Spleen (tissue), 11 donors: ENCODE measurements around the gene MPO. TPM values are rescaled to one million over a fixed set of nuclear protein-coding genes. Genes with fewer than 3 reads are reported as not detected.

Experiments
- DNase-seq: peaks from one replicate; pipeline ENCODE4 v3.0.0-alpha.2; 2020
- H3K27ac ChIP-seq, 8 donors: fragments of 200-600 bp; sonication (generic) in 7 of 8; 1 replicate in 4 of 8; 2 replicates in 4 of 8; pipeline versions ENCODE4 v1.5.0 to v1.8.0; 2016 to 2021; ENCODE audit warnings: inconsistent platforms in 4 of 8, mild to moderate bottlenecking in 4 of 8, moderate library complexity in 1 of 8
- H3K27me3 ChIP-seq, 7 donors: fragments of 200-600 bp; sonication (generic) in 6 of 7; replicated peaks in 1 of 7; 1 replicate in 4 of 7; 2 replicates in 3 of 7; pipeline versions ENCODE4 v1.5.0 to v1.8.0; 2016 to 2021; ENCODE audit warnings: inconsistent platforms in 3 of 7, mild to moderate bottlenecking in 1 of 7
- H3K36me3 ChIP-seq, 6 donors: fragments of 200-600 bp; sonication (generic) in 5 of 6; 1 replicate in 4 of 6; 2 replicates in 2 of 6; pipeline versions ENCODE4 v1.5.0 to v1.8.0; 2016 to 2021; ENCODE audit warnings: inconsistent platforms in 2 of 6
- H3K4me1 ChIP-seq, 6 donors: fragments of 200-600 bp; sonication (generic) in 5 of 6; 1 replicate in 3 of 6; 2 replicates in 3 of 6; pipeline versions ENCODE4 v1.5.0 to v1.8.0; 2016 to 2021; ENCODE audit warnings: inconsistent platforms in 3 of 6
- H3K4me3 ChIP-seq, 8 donors: fragments of 200-600 bp; sonication (generic) in 7 of 8; 1 replicate in 4 of 8; 2 replicates in 4 of 8; pipeline versions ENCODE4 v1.5.0 to v1.8.0; 2016 to 2021; ENCODE audit warnings: inconsistent platforms in 4 of 8, mild to moderate bottlenecking in 4 of 8, moderate library complexity in 2 of 8
- H3K9me3 ChIP-seq, 8 donors: fragments of 200-600 bp; sonication (generic) in 7 of 8; 1 replicate in 4 of 8; 2 replicates in 4 of 8; pipeline versions ENCODE4 v1.5.0 to v1.8.0; 2016 to 2021; ENCODE audit warnings: inconsistent platforms in 4 of 8
- POLR2A ChIP-seq, 3 donors: fragments of 450-650 bp; IDR thresholded peaks; one replicate each; pipeline ENCODE4 v1.5.1; 2017; ENCODE audit warnings: antibody characterized with exemption in 3 of 3, mild to moderate bottlenecking in 1 of 3
- POLR2AphosphoS5 ChIP-seq, 3 donors: sonication (generic); formaldehyde crosslinking; IDR thresholded peaks; one replicate each; pipeline ENCODE4 v1.5.1; 2017; ENCODE audit warnings: antibody characterized with exemption in 3 of 3
- WGBS, 5 donors: extraction: QIAGEN DNeasy Blood & Tissue Kit in 3 of 5; methylation state at CpG; one replicate each; pipeline versions ENCODE4 v1.1.5 to v1.1.7; 2013 to 2018; 5-methylcytosine and 5-hydroxymethylcytosine counted together
- intact Hi-C: fragments of 100-400 bp; cut with DNase I; formaldehyde crosslinking; loops from one replicate; pipeline ENCODE4 v1.15.0; 2023; ENCODE audit warnings: low total_unique reads
- polyA plus RNA-seq, 3 donors: library from polyadenylated mRNA; stranded (reverse); fragments of 200-250 nt; gene quantifications; one replicate each; pipeline ENCODE4 v1.2.1, GENCODE V29; 2013
- total RNA-seq, 7 donors: library from RNA; depleted of rRNA in 3 of 7; stranded (reverse); fragments of >200 nt in 3 of 7; fragmentation: NEBNext Ultra II Directional in 4 of 7; extraction: Animal tissue kit (Norgen Biotek cat#: 25700) in 4 of 7; gene quantifications; one replicate each; pipeline versions ENCODE4 v1.1.0 to v1.2.1, GENCODE V29; 2016 to 2021
- TF ChIP-seq, protein P1 (sequence below), 11 experiments: fragments of 200-600 bp in 7 of 11; fragments of 450-650 bp in 4 of 11; sonication (generic) in 4 of 11; IDR thresholded peaks in 8 of 11; conservative IDR thresholded peaks in 3 of 11; 1 replicate in 7 of 11; 2 replicates in 4 of 11; pipeline versions ENCODE4 v1.4.0 to v1.8.0; 2016 to 2021; ENCODE audit warnings: antibody characterized with exemption in 11 of 11, inconsistent platforms in 4 of 11, mild to moderate bottlenecking in 1 of 11
- donor health status: healthy with polysubstance abuse.
- donor health status: DM: no; HTN: no; CAD: no; lungs with moderate emphysema.
- donor health status: DM: no; HTN: no; CAD: no.
- donor health status: Bipolar disorder and iron deficiency.
- donor health status: healthy.
- donor health status: DM: no; HTN: no; CAD: no.
- donor health status: DM: yes; HTN: yes; CAD: no.

Gene MPO
- total and polyA plus RNA-seq, 10 donors: 0.52 to 75.7 (median 12.0) TPM

DNA sequence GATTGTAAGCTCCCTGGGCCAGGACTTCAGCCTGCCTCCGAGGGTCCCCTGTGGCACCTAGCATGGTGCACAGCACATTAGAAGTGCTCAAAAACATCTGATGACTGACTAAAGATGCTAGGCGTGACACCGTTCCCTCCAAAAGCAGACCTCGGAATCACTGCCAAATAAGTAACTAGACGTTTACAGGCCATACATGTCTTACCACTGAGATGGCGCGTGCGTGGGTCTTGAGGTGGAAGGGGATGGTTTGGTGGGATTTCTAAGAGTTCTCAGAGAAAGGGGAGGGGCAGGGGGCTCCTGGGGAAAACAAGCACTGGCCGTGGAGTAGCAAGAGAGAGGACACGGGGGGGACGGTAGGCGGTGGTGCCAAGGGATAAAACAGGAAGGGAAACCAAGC, 12.4 kb downstream of the MPO start:
- 54 to 79% (median 69%) methylated on average over 12 of the region's 12 CpGs for WGBS, 5 donors

DNA sequence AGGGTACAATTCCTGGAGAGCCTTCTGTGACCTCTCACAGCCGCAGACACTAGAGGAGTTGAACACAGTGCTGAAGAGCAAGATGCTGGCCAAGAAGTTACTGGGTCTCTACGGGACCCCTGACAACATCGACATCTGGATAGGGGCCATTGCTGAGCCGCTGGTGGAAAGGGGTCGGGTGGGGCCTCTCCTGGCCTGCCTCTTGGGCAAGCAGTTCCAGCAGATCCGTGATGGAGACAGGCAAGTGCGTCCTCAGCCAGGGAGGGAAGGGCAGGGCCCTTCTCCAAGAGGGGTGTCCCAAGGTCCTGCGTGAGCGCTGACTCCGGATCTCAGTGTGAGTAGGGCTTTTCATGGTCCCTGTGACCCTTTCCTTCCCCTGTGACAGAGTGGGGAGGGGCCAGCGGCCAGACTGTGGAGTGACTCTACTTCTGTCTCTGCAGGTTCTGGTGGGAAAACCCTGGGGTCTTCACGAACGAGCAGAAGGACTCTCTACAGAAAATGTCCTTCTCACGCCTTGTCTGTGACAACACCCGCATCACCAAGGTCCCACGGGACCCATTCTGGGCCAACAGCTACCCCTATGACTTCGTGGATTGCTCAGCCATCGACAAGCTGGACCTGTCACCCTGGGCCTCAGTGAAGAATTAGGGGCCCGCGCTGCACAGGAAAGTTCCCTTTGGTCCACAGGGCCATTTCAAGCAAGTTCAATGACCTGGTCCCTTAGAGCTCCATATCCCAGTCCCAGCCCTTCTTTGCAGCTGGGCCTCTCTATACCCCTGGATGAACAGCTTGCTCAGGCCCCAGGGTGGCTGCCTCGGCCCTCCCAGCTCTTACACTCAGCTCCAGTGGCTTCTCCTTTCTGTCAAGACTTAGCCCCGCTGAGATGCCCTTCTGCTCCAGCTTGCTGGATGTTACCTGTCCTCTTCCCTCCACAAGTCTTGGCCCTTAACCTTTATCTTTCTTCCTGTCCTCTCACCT, 13.1 kb downstream of the MPO start:
- no peak overlapping the region for H3K27ac ChIP-seq
- intact Hi-C loops: no loop called here
- 49 to 80% (median 70%) methylated on average over 16 to 22 of the region's 22 CpGs for WGBS, 5 donors
- H3K9me3 ChIP-seq: no peaks in the 10 kb centered on the region
- peak; percentile 58 for DNase-seq
- TF ChIP-seq POLR2A (IDR thresholded peaks at IDR 0.05) (no peak), POLR2AphosphoS5 (IDR thresholded peaks at IDR 0.05) (no peak)
- TF ChIP-seq, protein P1, sequence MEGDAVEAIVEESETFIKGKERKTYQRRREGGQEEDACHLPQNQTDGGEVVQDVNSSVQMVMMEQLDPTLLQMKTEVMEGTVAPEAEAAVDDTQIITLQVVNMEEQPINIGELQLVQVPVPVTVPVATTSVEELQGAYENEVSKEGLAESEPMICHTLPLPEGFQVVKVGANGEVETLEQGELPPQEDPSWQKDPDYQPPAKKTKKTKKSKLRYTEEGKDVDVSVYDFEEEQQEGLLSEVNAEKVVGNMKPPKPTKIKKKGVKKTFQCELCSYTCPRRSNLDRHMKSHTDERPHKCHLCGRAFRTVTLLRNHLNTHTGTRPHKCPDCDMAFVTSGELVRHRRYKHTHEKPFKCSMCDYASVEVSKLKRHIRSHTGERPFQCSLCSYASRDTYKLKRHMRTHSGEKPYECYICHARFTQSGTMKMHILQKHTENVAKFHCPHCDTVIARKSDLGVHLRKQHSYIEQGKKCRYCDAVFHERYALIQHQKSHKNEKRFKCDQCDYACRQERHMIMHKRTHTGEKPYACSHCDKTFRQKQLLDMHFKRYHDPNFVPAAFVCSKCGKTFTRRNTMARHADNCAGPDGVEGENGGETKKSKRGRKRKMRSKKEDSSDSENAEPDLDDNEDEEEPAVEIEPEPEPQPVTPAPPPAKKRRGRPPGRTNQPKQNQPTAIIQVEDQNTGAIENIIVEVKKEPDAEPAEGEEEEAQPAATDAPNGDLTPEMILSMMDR (IDR thresholded peaks at IDR 0.05 in 8 of 11, conservative IDR thresholded peaks at IDR 0.05 in 3 of 11): no peak
- H3K27me3 ChIP-seq: peaks cover 0 to 34% (median 17%) of the 10 kb centered on the region in 7 donors
- no peak overlapping the region for H3K4me3 ChIP-seq
- H3K36me3 ChIP-seq: no peaks in the 10 kb centered on the region
- no peaks in the 10 kb centered on the region for H3K4me1 ChIP-seq

More for the DNA sequence above, 12.4 kb downstream of the MPO start:
- no peak overlapping the region for H3K27ac ChIP-seq
- no peaks in the 10 kb centered on the region for H3K36me3 ChIP-seq
- no peaks in the 10 kb centered on the region for H3K9me3 ChIP-seq
- DNase-seq: peak; percentile 24
- peaks cover 0 to 7% (median 0%) of the 10 kb centered on the region in 6 donors for H3K4me1 ChIP-seq
- H3K27me3 ChIP-seq: peaks cover 0 to 28% (median 13%) of the 10 kb centered on the region in 7 donors
- no peak overlapping the region for H3K4me3 ChIP-seq
- intact Hi-C loops: no loop called here
- TF ChIP-seq, protein P1 (IDR thresholded peaks at IDR 0.05 in 8 of 11, conservative IDR thresholded peaks at IDR 0.05 in 3 of 11): no peak
- TF ChIP-seq POLR2A (IDR thresholded peaks at IDR 0.05): no peak
- TF ChIP-seq POLR2AphosphoS5 (IDR thresholded peaks at IDR 0.05): no peak

DNA sequence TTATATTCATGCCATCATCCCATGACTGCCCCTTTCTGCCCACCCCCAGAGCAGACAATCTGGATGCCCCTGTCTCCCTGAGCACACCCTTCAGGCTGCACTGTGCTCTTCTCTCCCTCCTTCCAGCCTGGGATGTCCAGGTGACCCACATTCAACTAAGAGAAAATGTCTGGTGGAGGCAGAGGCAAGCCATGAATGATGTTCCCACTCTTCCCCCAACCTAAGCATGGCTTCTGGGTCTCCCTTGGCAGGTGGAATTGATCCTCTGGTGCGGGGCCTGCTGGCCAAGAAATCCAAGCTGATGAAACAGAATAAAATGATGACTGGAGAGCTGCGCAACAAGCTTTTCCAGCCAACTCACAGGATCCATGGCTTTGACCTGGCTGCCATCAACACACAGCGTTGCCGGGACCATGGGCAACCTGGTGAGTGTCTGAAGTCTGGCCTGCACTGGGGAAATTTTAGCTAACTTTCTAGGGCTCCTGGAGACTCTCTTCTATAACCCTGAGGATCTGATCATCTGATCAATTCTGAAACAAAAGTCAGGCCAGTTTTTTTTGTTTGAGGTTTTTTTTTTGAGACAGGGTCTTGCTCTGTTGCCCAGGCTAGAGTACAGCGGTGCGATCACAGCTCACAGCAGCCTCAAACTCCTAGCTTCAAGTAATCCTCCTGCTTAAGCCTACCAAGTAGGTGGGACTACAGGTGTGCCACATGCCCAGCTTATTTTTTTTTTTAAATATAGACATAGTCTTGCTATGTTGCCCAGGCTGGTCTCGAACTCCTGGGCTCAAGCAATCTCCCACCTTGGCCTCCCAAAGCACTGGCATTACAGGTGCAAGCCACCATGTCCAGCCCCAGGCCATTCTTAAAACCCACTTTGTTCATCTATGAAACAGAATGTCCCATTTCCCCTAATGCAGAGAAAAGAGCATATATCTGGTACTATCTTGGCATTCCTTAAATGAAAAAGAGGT, 14.5 kb downstream of the MPO start:
- no peaks in the 10 kb centered on the region for H3K9me3 ChIP-seq
- intact Hi-C loops: no loop called here
- H3K4me3 ChIP-seq: no peak overlapping the region
- DNase-seq: peak; percentile 10
- 68 to 89% (median 80%) methylated on average over 7 of the region's 7 CpGs for WGBS, 5 donors
- H3K27me3 ChIP-seq: peaks cover 0 to 44% (median 24%) of the 10 kb centered on the region in 7 donors
- no peaks in the 10 kb centered on the region for H3K36me3 ChIP-seq
- TF ChIP-seq POLR2AphosphoS5 (IDR thresholded peaks at IDR 0.05): no peak
- TF ChIP-seq, protein P1 (IDR thresholded peaks at IDR 0.05 in 8 of 11, conservative IDR thresholded peaks at IDR 0.05 in 3 of 11): no peak
- no peak for TF ChIP-seq POLR2A (IDR thresholded peaks at IDR 0.05)
- no peak overlapping the region for H3K27ac ChIP-seq
- H3K4me1 ChIP-seq: no peaks in the 10 kb centered on the region
